Endothelial cell of umbilical vein (primary cell): ENCODE results near the gene SMTNL2. TPM values are rescaled to one million over a fixed set of nuclear protein-coding genes. Genes with fewer than 3 reads are reported as not detected.
"Not testable (repeated sequence)": the region's sequence is repeated elsewhere in the genome, so short reads cannot be mapped to it uniquely, and the experiment has no call there.

Experiments
- BruUV-seq: library from RNA; stranded (reverse); fragments of 400-500 nt; replicated peaks from 2 replicates; lab custom pipeline; 2021; lab: Mats Ljungman, UMichigan
- CTCF ChIA-PET: fragments of 300-600, 350-600 bp; sonication (Branson Sonifier 250); formaldehyde crosslinking; loops from one replicate; lab custom pipeline; 2021; ENCODE audit warnings: antibody characterized with exemption, inconsistent platforms; lab: Charles Lee
- POLR2A ChIA-PET: fragments of 300-600, 350-600 bp; sonication (Branson Sonifier 250); formaldehyde crosslinking; loops from one replicate; lab custom pipeline; 2021; ENCODE audit warnings: antibody characterized with exemption, inconsistent platforms; lab: Charles Lee
- DNase-seq: peaks from one replicate; pipeline ENCODE4 v3.0.0-alpha.2; 2011; ENCODE audit warnings: low read depth, low spot score
- FAIRE-seq: peaks from 2 replicates; lab custom pipeline; 2011; peaks lifted over from hg19 to GRCh38; lab: Jason Lieb, UNC
- H2AFZ ChIP-seq: 2 replicates; pipeline ENCODE4 v1.6.0; 2012; ENCODE audit warnings: low read depth, low read length, control low read depth, inconsistent platforms
- H3K27ac ChIP-seq: 2 replicates; pipeline ENCODE4 v1.5.1; 2011; ENCODE audit warnings: low read depth, mild to moderate bottlenecking, control low read depth, low read length, moderate library complexity; ENCODE audit not compliant: insufficient read depth
- H3K27me3 ChIP-seq, 2 experiments: 2 replicates each; pipeline versions ENCODE4 v1.6.0 to v1.6.1; 2011; ENCODE audit warnings: low read length in 2 of 2, mixed read lengths in 1 of 2; ENCODE audit not compliant: control insufficient read depth in 2 of 2, insufficient read depth in 2 of 2
- H3K36me3 ChIP-seq, 2 experiments: 2 replicates in 1 of 2; 3 replicates in 1 of 2; pipeline ENCODE4 v1.5.1; 2011; ENCODE audit warnings: low read length in 2 of 2, mild to moderate bottlenecking in 1 of 2, moderate library complexity in 1 of 2; ENCODE audit not compliant: control insufficient read depth in 2 of 2, insufficient read depth in 2 of 2; ENCODE audit errors: extremely low read depth in 1 of 2
- H3K4me1 ChIP-seq: 3 replicates; pipeline ENCODE4 v1.5.1; 2011; ENCODE audit warnings: mild to moderate bottlenecking, low read length; ENCODE audit not compliant: control insufficient read depth, insufficient read depth; ENCODE audit errors: extremely low read depth
- H3K4me2 ChIP-seq: 2 replicates; pipeline ENCODE4 v1.6.1; 2011; ENCODE audit warnings: low read length, control low read depth, mixed read lengths; ENCODE audit not compliant: insufficient read depth
- H3K4me3 ChIP-seq, 3 experiments: fragments of 200-600 bp in 1 of 3; sonication (generic), shearing (Covaris generic) in 1 of 3; replicated peaks in 1 of 3; 2 replicates each; pipeline ENCODE4 v1.5.1; 2011 to 2016; ENCODE audit warnings: control low read depth in 3 of 3, low read length in 3 of 3, mild to moderate bottlenecking in 2 of 3, inconsistent platforms in 1 of 3, low read depth in 1 of 3, moderate library complexity in 1 of 3; ENCODE audit not compliant: insufficient read depth in 1 of 3
- H3K79me2 ChIP-seq: 2 replicates; pipeline ENCODE4 v1.6.0; 2012; ENCODE audit warnings: low read length, inconsistent platforms; ENCODE audit not compliant: control insufficient read depth, insufficient read depth
- H3K9ac ChIP-seq: replicated peaks from 2 replicates; pipeline ENCODE3; 2011; ENCODE audit warnings: low read length, control low read depth; ENCODE audit not compliant: insufficient read depth; ENCODE audit errors: extremely low read depth
- H3K9me1 ChIP-seq: replicated peaks from 3 replicates; pipeline ENCODE4 v1.6.0; 2011; ENCODE audit warnings: mild to moderate bottlenecking, low read length; ENCODE audit not compliant: control insufficient read depth, insufficient read depth; ENCODE audit errors: extremely low read depth
- H3K9me3 ChIP-seq: replicated peaks from 2 replicates; pipeline ENCODE4 v1.5.1; 2012; ENCODE audit warnings: low read length, inconsistent platforms; ENCODE audit not compliant: control insufficient read depth, insufficient read depth
- H4K20me1 ChIP-seq: replicated peaks from 2 replicates; pipeline ENCODE3; 2011; ENCODE audit warnings: mild to moderate bottlenecking, low read length; ENCODE audit not compliant: control insufficient read depth, insufficient read depth; ENCODE audit errors: extremely low read depth
- EZH2 ChIP-seq: IDR thresholded peaks from 2 replicates; pipeline ENCODE4 v1.6.1; 2012; ENCODE audit warnings: borderline replicate concordance, low read depth, mild to moderate bottlenecking, moderate library complexity, low read length, inconsistent platforms; ENCODE audit not compliant: severe bottlenecking
- FOS ChIP-seq: IDR thresholded peaks from 2 replicates; pipeline ENCODE4 v1.6.1; 2011; ENCODE audit warnings: mild to moderate bottlenecking, low read length, moderate library complexity, borderline replicate concordance; ENCODE audit not compliant: insufficient read depth
- GATA2 ChIP-seq: IDR thresholded peaks from 2 replicates; pipeline ENCODE4 v1.7.0; 2011; ENCODE audit warnings: low read depth, mild to moderate bottlenecking, moderate library complexity, mixed read lengths, low read length; ENCODE audit not compliant: insufficient read length, insufficient read depth
- JUN ChIP-seq: IDR thresholded peaks from 2 replicates; pipeline ENCODE4 v1.6.1; 2011; ENCODE audit warnings: borderline replicate concordance, low read depth; ENCODE audit not compliant: insufficient read length, insufficient read depth
- MYC ChIP-seq: IDR thresholded peaks from one replicate; pipeline ENCODE4 v1.6.1; 2011; ENCODE audit warnings: mild to moderate bottlenecking, low read depth, low read length
- POLR2A ChIP-seq: IDR thresholded peaks from 2 replicates; pipeline ENCODE4 v1.6.1; 2012; ENCODE audit warnings: low read depth, mild to moderate bottlenecking, control low read depth, low read length
- POLR2AphosphoS5 ChIP-seq: IDR thresholded peaks from 2 replicates; pipeline ENCODE4 v1.6.1; 2012; ENCODE audit warnings: low read depth, mild to moderate bottlenecking, control low read depth, low read length, moderate library complexity; ENCODE audit not compliant: insufficient read depth
- dilution Hi-C: fragments of 300-500 bp; cut with MboI; formaldehyde crosslinking; loops from one replicate; pipeline ENCODE4 v1.15.0; 2019; ENCODE audit warnings: low sequenced_read_pairs; ENCODE audit not compliant: extremely low pct_ligation_motif_present
- intact Hi-C: fragments of 100-400 bp; cut with micrococcal nuclease; formaldehyde crosslinking; loops from one replicate; pipeline ENCODE4 v1.10.0; 2022
- polyA plus RNA-seq, 4 experiments: library from polyadenylated mRNA; depleted of rRNA in 3 of 4; stranded (reverse) in 3 of 4; unstranded in 1 of 4; fragments of >200 nt; gene quantifications; 2 replicates each; pipeline versions ENCODE4 v1.2.1 to v1.2.3, GENCODE V29; 2011 to 2012; ENCODE audit warnings: missing spikeins in 1 of 4
- total RNA-seq: library from RNA; stranded (reverse); gene quantifications from 2 replicates; pipeline ENCODE4 v1.2.3, GENCODE V29; 2021
- TF ChIP-seq, protein P1 (sequence below), 2 donors: IDR thresholded peaks; 1 replicate in 1 of 2; 2 replicates in 1 of 2; pipeline ENCODE4 v1.5.1; 2011; ENCODE audit warnings: low read length in 2 of 2, mild to moderate bottlenecking in 2 of 2, moderate library complexity in 2 of 2, control low read depth in 1 of 2, inconsistent platforms in 1 of 2, low read depth in 1 of 2; ENCODE audit not compliant: insufficient read depth in 1 of 2; ENCODE audit errors: extremely low read depth in 1 of 2
- TF ChIP-seq, protein P2 (sequence below): IDR thresholded peaks from 2 replicates; pipeline ENCODE4 v1.6.1; 2011; ENCODE audit not compliant: insufficient read depth, insufficient read length

SMTNL2 gene
- total and polyA plus RNA-seq, 2 donors (not counting 3 experiments of a cell fraction or from before 2014, with no cell fraction given), result not detected

DNA sequence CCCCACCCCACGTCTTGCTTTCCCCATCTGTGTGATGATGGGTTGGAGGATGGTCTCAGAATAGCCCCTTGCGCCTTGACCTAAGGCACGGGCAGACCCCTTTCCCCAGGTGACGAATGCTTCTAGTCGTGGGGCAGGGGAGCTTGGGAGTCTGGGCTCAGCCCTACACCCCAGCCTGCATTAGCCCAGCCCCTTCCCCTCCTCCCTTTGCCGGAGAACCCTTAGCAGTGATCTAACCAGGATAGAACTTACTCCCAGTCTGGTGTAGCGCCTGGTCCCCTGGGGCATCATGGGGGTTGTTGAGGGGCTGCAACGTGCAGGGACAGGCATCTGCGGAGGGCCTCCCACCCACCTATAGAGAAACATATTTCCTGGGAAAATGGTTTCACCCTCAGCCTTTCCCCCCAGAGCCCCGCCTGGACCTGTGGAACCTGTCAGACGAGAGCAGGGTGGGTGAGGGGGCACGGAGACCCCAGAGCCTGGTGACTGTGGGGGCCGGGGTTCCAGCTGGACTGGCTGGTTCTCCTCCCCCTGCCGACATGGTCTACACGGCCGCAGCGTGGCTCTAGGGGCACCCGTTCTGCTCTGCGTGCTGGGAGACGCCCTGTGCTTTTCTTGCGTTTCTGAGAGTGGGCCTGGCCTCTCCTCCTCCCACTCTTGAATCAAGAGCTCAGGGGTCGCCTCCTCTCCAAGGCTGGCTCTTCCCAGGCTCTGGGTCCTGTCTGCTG is 4.7 kb downstream of the SMTNL2 start:
- intact Hi-C loops, result no loop called here
- Histone ChIP-seq H3K36me3 (no peaks in the 10 kb centered on the region), H3K4me2 (no peak overlapping the region), H3K9me3 (no peaks in the 10 kb centered on the region), H3K4me1 (no peaks in the 10 kb centered on the region), H3K9ac (no peak overlapping the region), H3K79me2 (no peaks in the 10 kb centered on the region), H2AFZ (no peak overlapping the region), H3K9me1 (no peaks in the 10 kb centered on the region), H4K20me1 (no peaks in the 10 kb centered on the region), H3K4me3 (no peak overlapping the region), H3K27ac (no peak overlapping the region), H3K27me3 (peaks cover 12 to 21% of the 10 kb centered on the region in 2 experiments)
- no TSS peak for BruUV-seq
- POLR2A ChIA-PET, result no interaction called here
- no peak for DNase-seq
- CTCF ChIA-PET, result no interaction called here
- TF ChIP-seq MYC (no peak), POLR2A (no peak), EZH2 (no peak), JUN (no peak), GATA2 (no peak), FOS (no peak), POLR2AphosphoS5 (no peak)
- TF ChIP-seq, protein P1, sequence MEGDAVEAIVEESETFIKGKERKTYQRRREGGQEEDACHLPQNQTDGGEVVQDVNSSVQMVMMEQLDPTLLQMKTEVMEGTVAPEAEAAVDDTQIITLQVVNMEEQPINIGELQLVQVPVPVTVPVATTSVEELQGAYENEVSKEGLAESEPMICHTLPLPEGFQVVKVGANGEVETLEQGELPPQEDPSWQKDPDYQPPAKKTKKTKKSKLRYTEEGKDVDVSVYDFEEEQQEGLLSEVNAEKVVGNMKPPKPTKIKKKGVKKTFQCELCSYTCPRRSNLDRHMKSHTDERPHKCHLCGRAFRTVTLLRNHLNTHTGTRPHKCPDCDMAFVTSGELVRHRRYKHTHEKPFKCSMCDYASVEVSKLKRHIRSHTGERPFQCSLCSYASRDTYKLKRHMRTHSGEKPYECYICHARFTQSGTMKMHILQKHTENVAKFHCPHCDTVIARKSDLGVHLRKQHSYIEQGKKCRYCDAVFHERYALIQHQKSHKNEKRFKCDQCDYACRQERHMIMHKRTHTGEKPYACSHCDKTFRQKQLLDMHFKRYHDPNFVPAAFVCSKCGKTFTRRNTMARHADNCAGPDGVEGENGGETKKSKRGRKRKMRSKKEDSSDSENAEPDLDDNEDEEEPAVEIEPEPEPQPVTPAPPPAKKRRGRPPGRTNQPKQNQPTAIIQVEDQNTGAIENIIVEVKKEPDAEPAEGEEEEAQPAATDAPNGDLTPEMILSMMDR (IDR thresholded peaks at IDR 0.05; ENCODE audit: extremely low read depth in 1 of 2, insufficient read depth in 1 of 2, low read depth in 1 of 2, low read length in 2 of 2), result no peak
- TF ChIP-seq, protein P2, sequence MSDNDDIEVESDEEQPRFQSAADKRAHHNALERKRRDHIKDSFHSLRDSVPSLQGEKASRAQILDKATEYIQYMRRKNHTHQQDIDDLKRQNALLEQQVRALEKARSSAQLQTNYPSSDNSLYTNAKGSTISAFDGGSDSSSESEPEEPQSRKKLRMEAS, result no peak
- dilution Hi-C loops, result no loop called here
- no peak for FAIRE-seq

DNA sequence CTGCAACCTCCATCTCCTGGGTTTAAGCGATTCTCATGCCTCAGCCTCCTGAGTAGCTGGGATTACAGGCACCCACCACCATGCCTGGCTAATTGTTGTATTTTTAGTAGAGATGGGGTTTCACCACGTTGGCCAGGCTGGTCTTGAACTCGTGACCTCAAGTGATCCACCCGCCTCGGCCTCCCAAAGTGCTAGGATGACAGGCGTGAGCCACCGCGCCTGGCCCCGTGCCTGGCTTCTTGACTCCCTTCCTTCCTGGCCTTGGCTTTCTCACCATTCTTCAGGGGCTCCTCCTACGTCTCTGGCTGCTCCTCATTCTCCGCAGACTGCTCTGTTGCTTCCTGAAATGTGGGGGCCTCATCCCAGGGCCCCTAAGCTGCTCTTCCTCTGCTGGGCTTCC is 5.7 kb downstream of the SMTNL2 start:
- H3K9ac ChIP-seq, H3K4me2 ChIP-seq, H4K20me1 ChIP-seq, H3K9me3 ChIP-seq, H3K27ac ChIP-seq, H3K9me1 ChIP-seq, FAIRE-seq, H3K4me3 ChIP-seq, DNase-seq, H3K4me1 ChIP-seq, H2AFZ ChIP-seq, H3K36me3 ChIP-seq, intact Hi-C loops, POLR2A ChIA-PET, BruUV-seq, H3K79me2 ChIP-seq, dilution Hi-C loops: not testable (repeated sequence)
- H3K27me3 ChIP-seq, result peaks cover 11 to 12% of the 10 kb centered on the region in 2 experiments
- CTCF ChIA-PET, result interaction anchor here (1.8 kb wide), 1 partner anchor 23 kb away, joined by 12 read pairs; no protein-coding TSS in a partner anchor
